ENCODE data around the gene IL1R1.
A peak's percentile ranks its signal among the peaks of the same experiment; 100 is the strongest.

The IL1R1 gene, protein sequence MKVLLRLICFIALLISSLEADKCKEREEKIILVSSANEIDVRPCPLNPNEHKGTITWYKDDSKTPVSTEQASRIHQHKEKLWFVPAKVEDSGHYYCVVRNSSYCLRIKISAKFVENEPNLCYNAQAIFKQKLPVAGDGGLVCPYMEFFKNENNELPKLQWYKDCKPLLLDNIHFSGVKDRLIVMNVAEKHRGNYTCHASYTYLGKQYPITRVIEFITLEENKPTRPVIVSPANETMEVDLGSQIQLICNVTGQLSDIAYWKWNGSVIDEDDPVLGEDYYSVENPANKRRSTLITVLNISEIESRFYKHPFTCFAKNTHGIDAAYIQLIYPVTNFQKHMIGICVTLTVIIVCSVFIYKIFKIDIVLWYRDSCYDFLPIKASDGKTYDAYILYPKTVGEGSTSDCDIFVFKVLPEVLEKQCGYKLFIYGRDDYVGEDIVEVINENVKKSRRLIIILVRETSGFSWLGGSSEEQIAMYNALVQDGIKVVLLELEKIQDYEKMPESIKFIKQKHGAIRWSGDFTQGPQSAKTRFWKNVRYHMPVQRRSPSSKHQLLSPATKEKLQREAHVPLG

GRCh38 chr2:102141970-102142828 lies at the start of gene IL1R1:
Gene IL1R1 (plus strand): TSS chr2:102142746. CDS start chr2:102157725, 14,979 bp downstream.
- no peak for TF ChIP-seq CTCF (IDR thresholded peaks at IDR 0.05; ENCODE audit: low read length, missing control alignments)
- H3K4me3 ChIP-seq (replicated peaks; ENCODE audit: low read depth, low read length): peak within 1 kb of the TSS; percentile 87
- DNase-seq (ENCODE audit: low read depth): peak; percentile 76

DNA sequence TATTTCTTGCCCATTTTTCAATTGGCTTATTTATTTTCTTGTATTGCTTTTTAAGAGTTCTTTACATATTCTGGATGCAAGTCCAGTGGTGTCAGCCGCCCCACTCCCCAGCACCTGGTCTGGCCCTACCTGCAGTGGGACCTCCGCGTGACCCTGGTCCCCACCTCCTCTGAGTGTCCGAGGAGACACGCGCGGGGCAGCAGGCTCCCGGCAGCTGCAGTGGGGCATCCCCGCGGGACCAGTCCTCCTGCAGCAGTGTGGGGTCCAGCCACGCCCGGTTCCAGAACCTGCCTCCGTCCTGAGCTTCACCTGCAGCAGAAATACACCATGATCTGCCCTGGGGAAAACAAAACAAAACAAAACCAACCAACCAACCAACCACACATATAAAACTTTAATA lies 48.9 kb upstream of the IL1R1 start:
- no peak for TF ChIP-seq CTCF (IDR thresholded peaks at IDR 0.05; ENCODE audit: low read length, missing control alignments)
- no peak for DNase-seq (ENCODE audit: low read depth)
- H3K4me3 ChIP-seq (replicated peaks; ENCODE audit: low read depth, low read length): no peak overlapping the region

DNA sequence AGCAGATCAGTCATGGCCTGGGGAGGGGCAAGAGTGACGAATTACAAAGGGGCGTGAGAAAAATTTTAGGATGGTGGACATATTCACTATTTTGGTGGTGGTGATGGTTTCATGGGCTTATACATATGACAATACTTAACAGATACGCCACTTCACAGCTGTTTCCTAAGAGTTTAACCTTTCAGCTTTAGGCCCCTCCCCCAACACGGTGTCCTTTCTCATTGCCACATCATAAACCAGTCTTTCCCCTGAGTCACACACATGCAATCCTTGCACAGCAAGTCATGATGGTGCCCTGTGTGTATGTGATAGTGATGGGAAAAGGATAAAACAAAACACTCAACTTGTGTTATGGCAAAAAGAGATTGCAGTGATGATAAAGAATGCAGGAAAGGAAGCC lies 47.6 kb upstream of the IL1R1 start:
- peak; percentile 88 for DNase-seq (ENCODE audit: low read depth)
- TF ChIP-seq CTCF (IDR thresholded peaks at IDR 0.05; ENCODE audit: low read length, missing control alignments): no peak
- H3K4me3 ChIP-seq (replicated peaks; ENCODE audit: low read depth, low read length): no peak overlapping the region

GRCh38 chr2:102096103-102096502 lies 46.4 kb upstream of the IL1R1 start:
- no peak for DNase-seq (ENCODE audit: low read depth)
- no peak for TF ChIP-seq CTCF (IDR thresholded peaks at IDR 0.05; ENCODE audit: low read length, missing control alignments)

DNA sequence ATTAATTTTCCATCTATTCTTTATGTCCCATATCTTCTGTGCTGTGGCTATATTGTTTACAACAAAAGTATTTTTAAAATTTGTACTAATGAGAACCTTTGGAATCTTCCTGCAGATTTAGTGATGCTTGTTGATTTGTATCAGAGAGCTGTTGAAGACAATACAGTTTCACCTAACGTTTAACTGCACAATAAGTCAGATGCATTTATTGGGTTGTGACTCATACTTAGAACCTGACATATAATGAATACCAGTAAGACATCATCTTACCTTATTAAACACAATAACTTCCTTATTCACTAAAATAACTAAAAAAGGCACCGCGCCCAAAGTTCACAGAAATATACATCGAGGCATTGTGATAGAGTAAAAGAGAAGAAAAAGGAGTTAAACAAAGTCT lies 43.8 kb upstream of the IL1R1 start:
- no peak overlapping the region for H3K4me3 ChIP-seq (replicated peaks; ENCODE audit: low read depth, low read length)
- DNase-seq (ENCODE audit: low read depth): no peak
- no peak for TF ChIP-seq CTCF (IDR thresholded peaks at IDR 0.05; ENCODE audit: low read length, missing control alignments)

More at GRCh38 chr2:102096103-102096502, 46.4 kb upstream of the IL1R1 start:
- H3K4me3 ChIP-seq (replicated peaks; ENCODE audit: low read depth, low read length): no peak overlapping the region

- no peak overlapping the region for H3K4me3 ChIP-seq (replicated peaks; ENCODE audit: low read depth, low read length)
- no peak for TF ChIP-seq CTCF (IDR thresholded peaks at IDR 0.05; ENCODE audit: low read length, missing control alignments)
- DNase-seq (ENCODE audit: low read depth): peak; percentile 76
Measured at GRCh38 chr2:102099536-102100298, 42.8 kb upstream of the IL1R1 start.
